T-helper 22 cell (primary cell): ENCODE measurements around the gene SRMS.

ENCODE experiments used
- DNase-seq: peaks from one replicate; pipeline ENCODE4 v3.0.0-alpha.2; 2020; ENCODE audit warnings: low read depth

SRMS gene

DNA sequence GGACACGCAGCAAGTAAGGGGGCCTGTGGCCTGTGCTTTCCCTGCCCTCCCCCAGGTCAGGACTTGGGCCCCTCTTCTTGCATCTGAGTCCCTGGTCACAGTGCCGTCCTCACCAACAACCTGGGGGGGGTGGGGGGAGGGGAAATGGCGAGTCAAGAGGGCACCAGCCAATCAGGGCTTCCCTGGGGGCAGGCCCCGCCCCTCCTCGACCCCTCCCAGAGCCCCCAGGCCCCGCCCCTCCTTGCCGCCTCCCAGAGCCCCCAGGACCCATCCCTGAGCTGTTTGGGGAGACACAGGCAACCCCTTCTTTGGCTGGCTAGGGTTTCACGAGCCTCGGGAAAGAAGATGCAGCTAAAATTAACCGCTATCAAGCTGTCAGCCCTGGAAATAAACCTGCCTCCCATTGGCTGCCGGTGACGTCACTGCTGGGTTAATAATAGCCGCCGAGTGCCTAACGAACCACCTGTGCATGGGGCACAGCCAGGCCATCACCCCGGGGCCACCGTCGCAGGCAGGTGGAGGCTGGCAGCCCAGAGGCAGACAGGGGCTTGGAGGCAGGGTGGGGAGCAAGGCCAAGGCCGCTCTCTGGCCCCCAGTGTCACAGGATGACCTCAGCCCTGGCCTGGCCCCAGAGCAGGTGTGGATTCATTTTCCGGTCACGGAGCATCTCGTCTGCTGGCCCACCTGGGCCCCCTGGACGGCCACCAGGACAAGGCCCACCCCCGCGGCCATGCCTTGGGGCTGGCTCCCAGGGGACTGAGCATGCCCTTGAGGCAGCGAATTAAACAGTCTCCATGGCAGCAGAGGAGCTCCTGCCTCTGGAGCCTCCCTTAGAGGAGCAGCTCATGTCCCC, 45.5 kb downstream of the SRMS start:
- DNase-seq = no peak

DNA sequence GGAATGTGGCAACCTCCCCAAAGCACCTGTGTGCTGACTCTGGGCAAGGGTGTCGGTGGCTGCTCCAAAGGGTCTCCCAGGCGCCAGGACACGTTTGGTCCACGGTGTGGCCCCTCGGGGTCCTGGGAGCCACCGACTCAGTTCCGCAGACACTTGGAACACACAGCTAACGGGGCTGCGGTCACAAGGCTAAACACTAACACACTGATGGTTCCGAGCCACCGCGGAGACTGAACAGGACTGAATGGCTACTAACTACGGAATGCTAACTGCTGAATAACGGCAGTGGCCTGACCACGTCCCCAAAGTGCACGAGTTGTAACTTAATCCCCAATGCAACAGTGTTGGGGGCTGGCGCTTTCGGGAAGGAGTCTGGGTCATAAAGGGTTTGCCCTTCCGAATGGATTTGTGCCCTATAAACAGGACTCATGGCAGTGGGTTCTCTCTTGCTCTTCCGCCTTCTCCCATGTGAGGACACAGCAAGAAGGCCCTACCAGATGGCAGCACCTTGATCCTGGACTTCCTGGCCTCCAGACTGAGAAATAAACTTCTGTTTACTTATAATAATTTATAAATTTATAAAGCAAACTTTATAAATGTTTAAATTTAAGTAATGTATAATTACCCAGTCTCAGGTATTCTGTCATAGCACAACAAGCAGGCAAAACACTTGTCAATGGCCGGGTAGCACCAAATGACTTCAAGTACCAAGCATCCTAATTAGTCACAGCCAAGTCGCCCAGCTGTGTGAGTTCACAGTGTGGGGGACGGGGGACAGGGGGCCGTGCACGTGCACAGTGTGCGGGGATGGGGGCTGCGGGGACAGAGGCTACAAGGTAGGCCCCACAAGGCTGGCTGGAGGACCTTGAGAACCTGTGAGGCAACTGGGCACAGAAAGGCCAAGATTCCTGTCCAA, 46.4 kb downstream of the SRMS start:
- DNase-seq = no peak

DNA sequence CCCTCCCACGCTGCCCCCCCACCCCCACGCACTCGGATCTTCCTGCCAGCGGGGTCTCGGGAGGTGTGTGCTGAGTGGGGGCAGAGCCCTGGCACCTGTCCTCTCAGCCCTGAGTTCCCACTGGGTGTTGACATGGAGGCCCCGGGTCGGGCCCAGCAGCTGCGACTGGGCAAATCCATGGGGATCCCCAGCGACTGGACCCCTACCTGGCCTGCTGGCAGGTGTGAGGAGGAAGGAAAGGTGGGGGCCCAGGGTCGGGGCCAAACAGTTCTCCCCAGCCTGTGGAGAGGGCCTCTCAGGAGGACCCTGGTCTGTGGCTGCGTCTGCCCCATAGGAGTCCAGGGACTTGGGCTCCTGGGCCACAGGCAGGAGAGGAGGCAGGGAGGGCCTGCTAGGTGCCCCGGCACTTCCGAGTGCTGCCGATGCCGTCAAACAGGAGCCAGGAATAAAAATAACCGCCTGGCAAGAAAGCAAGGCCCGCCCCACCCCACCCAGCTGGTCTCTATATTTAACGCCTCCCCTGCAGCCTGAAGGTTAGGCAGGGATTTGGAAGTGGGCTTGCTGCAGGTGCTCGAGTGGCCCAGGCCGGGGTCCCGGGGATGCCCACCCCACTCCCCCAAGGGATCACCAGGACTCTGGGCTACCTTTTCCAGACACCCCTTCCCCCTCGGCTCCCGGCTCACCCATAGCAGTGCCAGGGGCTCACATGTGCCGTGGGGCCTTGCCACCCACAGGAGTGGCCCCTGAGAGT, 47.2 kb downstream of the SRMS start:
- no peak for DNase-seq

- DNase-seq = no peak
Observed at GRCh38 chr20:63499338-63499969, 48.1 kb downstream of the SRMS start.

- DNase-seq = peak; percentile 53
Observed at GRCh38 chr20:63498960-63499337, 48.6 kb downstream of the SRMS start, which contains the start of gene EEF1A2. EEF1A2 (minus strand) TSS chr20:63499083; CDS start chr20:63497763, 1,320 bp downstream.

- no peak for DNase-seq
Observed at GRCh38 chr20:63497946-63498935, 49.3 kb downstream of the SRMS start.

DNA sequence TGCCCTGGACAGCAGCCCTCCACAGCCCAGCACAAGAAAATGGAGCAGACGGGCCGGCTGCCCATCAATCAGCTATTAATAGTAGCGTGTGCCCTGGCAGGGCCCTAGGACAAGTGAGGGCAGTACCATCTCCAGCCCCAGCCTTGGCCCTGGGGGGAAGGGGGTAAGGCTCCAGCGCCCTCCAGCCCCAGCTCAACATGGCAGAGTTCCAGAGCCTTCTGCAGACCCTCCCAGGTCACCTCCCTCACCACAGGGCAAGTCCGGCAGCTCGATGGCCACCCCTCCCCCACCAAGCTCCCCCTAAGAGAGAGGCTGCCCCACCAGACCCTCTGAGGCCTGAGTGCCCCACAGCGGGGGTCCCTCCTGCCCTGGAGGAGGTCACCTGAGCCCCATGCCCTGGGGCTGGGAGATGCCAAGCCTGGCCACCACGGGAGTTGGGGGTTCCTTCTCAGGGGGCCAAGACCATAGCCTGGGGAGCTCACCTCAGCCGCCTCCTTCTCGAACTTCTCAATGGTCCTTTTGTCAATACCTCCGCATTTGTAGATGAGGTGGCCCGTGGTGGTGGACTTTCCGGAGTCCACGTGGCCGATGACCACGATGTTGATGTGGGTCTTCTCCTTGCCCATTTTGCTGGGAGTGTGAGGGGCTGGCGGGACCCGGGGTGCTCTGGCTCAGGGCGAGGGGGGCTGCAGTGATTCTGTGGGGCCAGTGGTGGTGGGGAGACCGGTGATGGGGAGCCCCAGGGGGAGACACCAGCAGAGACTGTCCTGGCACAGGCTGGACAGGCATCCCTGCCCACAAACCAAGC, 50.2 kb downstream of the SRMS start:
- no peak for DNase-seq

DNA sequence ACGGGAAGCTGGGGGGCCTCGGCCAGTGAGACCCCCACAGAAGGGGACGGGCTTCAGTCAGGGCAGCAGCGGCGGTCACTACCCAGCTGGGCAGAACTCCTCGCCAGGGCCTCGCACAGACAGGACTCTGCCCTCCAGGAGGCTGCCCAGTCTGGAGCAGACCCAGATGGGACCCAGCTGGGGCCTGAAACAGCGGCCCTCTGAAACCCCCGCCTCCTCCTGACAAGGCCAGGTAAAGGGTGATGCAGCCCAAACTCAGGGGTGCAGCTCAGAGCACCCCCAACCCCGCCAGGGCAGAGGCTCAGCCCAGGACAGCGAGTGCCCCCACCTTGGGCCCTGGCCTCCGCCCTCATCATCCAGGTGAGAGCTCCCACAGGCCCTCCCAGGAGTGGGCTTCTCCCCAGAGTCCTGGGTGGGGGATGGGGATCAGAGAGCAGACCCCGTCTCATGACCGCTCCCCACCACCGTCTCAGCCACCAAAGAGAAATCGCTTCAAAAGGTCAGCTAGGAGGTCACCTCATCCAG, 50.9 kb downstream of the SRMS start:
- DNase-seq = no peak

- DNase-seq = peak; percentile 47
Observed at GRCh38 chr20:63495741-63496595, 51.6 kb downstream of the SRMS start.

DNA sequence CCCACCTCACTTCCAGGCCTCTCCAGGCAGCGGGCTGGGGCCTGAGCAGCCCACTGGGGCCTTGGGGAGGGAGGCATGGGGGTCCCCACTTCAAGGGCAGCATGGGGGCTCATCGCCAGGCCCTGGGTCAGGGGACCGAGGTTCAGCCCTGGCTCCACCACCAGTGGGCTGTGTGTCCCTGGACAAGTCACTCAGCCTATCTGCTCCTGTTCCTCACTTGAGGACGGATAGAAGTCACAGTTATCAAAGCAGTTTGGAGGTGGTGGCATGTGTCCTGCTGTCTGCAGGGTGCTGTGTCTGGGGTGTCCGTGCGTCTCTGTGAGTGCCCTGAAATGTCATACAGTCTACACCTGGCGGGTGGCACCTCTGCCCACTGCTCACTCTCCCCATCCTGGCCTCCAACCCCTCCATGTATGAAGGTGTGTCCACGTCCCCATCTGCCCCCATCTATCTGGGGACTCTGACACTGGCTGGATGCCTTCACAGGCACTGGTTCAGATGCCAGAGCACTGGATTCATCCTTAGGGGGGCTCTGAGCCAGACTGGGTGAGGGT, 52.3 kb downstream of the SRMS start:
- DNase-seq = no peak

- no peak for DNase-seq
Observed at GRCh38 chr20:63494420-63495166, 53.0 kb downstream of the SRMS start.

GRCh38 chr20:63494084-63494419, 53.5 kb downstream of the SRMS start:
- no peak for DNase-seq

GRCh38 chr20:63493563-63494020, 54.0 kb downstream of the SRMS start:
- DNase-seq = no peak

- DNase-seq = no peak
Observed at GRCh38 chr20:63492982-63493381, 54.6 kb downstream of the SRMS start.

DNA sequence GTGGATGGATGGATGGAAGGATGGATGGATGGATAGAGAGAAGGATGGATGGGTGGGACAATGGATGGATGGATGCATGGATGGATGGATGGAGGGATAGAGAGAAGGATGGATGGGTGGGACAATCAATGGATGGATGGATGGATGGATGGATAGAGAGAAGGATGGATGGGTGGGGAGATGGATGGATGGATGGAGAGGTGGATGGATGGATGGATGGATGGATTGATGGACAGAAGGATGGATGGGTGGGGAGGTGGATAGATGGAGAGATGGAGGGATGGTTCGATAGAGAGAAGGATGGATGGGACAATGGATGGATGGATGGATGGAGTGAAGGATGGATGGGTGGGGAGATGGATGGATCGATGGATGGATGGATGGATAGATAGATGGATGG, 55.0 kb downstream of the SRMS start:
- DNase-seq = no peak

DNA sequence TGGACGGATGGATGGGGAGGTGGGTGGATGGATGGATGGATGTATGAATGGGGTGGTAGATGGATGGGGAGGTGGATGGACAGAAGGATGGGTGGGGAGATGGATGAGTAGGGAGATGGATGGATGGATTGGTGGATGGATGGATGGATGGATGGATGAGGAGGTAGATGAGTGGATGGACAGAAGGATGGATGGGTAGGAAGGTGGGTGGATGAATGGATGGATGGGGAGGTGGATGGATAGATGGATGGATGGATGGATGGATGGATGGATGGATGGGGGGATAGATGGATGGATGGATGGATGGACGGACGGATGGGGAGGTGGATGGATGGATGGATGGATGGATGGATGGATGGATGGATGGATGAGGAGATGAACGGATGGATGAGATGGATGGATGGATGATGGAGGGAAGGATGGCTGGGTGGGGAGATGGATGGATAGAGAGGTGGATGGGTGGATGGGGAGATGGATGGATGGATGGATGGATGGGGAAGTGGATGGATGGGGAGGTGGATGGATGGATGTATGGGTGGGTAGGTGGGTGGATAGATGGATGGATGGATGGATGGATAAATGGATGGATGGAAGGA, 55.8 kb downstream of the SRMS start:
- no peak for DNase-seq

GRCh38 chr20:63491078-63491477, 56.5 kb downstream of the SRMS start:
- no peak for DNase-seq
